ENCODE data around the gene FAIM.

DNA sequence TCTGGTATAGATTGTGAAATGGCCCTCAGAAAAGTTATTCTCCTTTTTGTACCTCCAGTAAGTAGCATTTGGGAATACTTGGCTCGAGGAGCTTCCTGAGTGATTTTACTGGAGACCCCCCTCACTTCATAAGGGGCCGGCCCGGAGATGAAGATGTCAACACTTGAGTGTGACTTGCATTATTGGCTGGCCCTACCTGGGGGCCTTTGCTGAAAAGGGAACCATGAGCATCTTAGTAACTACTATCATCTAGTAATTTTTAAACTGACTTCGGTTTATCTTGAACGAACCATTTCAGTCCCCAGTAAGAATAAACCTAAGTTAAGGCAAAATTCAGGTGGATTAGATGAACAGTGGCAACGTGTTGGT is 1.3 kb downstream of the FAIM start:
- TF ChIP-seq ZBTB21 (CRISPR knock-in tag; IDR thresholded peaks at IDR 0.05; ENCODE audit: borderline replicate concordance): no peak
- TF ChIP-seq, protein P1, sequence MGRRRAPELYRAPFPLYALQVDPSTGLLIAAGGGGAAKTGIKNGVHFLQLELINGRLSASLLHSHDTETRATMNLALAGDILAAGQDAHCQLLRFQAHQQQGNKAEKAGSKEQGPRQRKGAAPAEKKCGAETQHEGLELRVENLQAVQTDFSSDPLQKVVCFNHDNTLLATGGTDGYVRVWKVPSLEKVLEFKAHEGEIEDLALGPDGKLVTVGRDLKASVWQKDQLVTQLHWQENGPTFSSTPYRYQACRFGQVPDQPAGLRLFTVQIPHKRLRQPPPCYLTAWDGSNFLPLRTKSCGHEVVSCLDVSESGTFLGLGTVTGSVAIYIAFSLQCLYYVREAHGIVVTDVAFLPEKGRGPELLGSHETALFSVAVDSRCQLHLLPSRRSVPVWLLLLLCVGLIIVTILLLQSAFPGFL (CRISPR knock-in tag; IDR thresholded peaks at IDR 0.05; ENCODE audit: borderline replicate concordance): no peak
- TF ChIP-seq NR1H2 (CRISPR knock-in tag; IDR thresholded peaks at IDR 0.05): no peak
- TF ChIP-seq CREB1 (CRISPR knock-in tag; IDR thresholded peaks at IDR 0.05): no peak
- TF ChIP-seq ETV6 (CRISPR knock-in tag; IDR thresholded peaks at IDR 0.05): no peak
- TF ChIP-seq JUN (CRISPR knock-in tag; IDR thresholded peaks at IDR 0.05): no peak
- TF ChIP-seq, protein P2, sequence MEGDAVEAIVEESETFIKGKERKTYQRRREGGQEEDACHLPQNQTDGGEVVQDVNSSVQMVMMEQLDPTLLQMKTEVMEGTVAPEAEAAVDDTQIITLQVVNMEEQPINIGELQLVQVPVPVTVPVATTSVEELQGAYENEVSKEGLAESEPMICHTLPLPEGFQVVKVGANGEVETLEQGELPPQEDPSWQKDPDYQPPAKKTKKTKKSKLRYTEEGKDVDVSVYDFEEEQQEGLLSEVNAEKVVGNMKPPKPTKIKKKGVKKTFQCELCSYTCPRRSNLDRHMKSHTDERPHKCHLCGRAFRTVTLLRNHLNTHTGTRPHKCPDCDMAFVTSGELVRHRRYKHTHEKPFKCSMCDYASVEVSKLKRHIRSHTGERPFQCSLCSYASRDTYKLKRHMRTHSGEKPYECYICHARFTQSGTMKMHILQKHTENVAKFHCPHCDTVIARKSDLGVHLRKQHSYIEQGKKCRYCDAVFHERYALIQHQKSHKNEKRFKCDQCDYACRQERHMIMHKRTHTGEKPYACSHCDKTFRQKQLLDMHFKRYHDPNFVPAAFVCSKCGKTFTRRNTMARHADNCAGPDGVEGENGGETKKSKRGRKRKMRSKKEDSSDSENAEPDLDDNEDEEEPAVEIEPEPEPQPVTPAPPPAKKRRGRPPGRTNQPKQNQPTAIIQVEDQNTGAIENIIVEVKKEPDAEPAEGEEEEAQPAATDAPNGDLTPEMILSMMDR (IDR thresholded peaks at IDR 0.05): no peak
- no peak for TF ChIP-seq NFE2L1 (CRISPR knock-in tag; IDR thresholded peaks at IDR 0.05)
- TF ChIP-seq ATF3 (CRISPR knock-in tag; conservative IDR thresholded peaks at IDR 0.05): no peak
- TF ChIP-seq FOXP1 (CRISPR knock-in tag; IDR thresholded peaks at IDR 0.05; ENCODE audit: borderline replicate concordance): no peak
- no peak for TF ChIP-seq SMAD3 (CRISPR knock-in tag; IDR thresholded peaks at IDR 0.05; ENCODE audit: borderline replicate concordance)
- no peak for TF ChIP-seq MAX (CRISPR knock-in tag; IDR thresholded peaks at IDR 0.05)
- no peak for TF ChIP-seq MXD4 (CRISPR knock-in tag; IDR thresholded peaks at IDR 0.05; ENCODE audit: borderline replicate concordance)
- TF ChIP-seq IRF2 (CRISPR knock-in tag; IDR thresholded peaks at IDR 0.05; ENCODE audit: borderline replicate concordance, low read depth): no peak

All from WTC11 (cell line).